B cell (primary cell): ENCODE measurements around the gene PSMC3IP. TPM values are rescaled to one million over a fixed set of nuclear protein-coding genes. Genes with fewer than 3 reads are reported as not detected.

Experiments
- ATAC-seq: fragments of 200-7000 bp; cut with Tn5 transposase; one replicate; pipeline ENCODE4 v1.10.0; 2021; ENCODE audit warnings: low read depth, mild to moderate bottlenecking, moderate number of reproducible peaks, moderate library complexity
- CTCF ChIA-PET: fragments of 350-600 bp; sonication (Branson Sonifier 250); formaldehyde crosslinking; loops from one replicate; lab custom pipeline; 2021; ENCODE audit warnings: antibody characterized with exemption, inconsistent platforms; lab: Charles Lee
- POLR2A ChIA-PET: fragments of 350-600 bp; sonication (Branson Sonifier 250); formaldehyde crosslinking; loops from one replicate; lab custom pipeline; 2021; ENCODE audit warnings: antibody characterized with exemption; lab: Charles Lee
- DNase-seq: peaks from one replicate; pipeline ENCODE4 v3.0.0; 2013
- H2AFZ ChIP-seq: 2 replicates; pipeline ENCODE4 v1.6.1; 2012; ENCODE audit warnings: mild to moderate bottlenecking, low read depth, low read length; ENCODE audit not compliant: insufficient read depth, poor library complexity, severe bottlenecking
- H3K27ac ChIP-seq, 2 donors: 1 replicate in 1 of 2; 2 replicates in 1 of 2; pipeline ENCODE4 v1.5.1; 2012 to 2013; ENCODE audit warnings: low read length in 2 of 2, mild to moderate bottlenecking in 2 of 2, moderate library complexity in 1 of 2
- H3K27me3 ChIP-seq, 4 experiments: fragments of 200-600 bp in 1 of 4; sonication (generic) in 1 of 4; replicated peaks in 1 of 4; 1 replicate in 2 of 4; 2 replicates in 2 of 4; pipeline versions ENCODE4 v1.6.1 to v1.7.0; 2013 to 2016; ENCODE audit warnings: low read length in 3 of 4, mild to moderate bottlenecking in 2 of 4, mixed read lengths in 1 of 4, moderate library complexity in 1 of 4; ENCODE audit not compliant: insufficient read depth in 4 of 4, control insufficient read depth in 3 of 4; ENCODE audit errors: control extremely low read depth in 1 of 4
- H3K36me3 ChIP-seq, 2 experiments: replicated peaks in 1 of 2; 1 replicate in 1 of 2; 2 replicates in 1 of 2; pipeline versions ENCODE4 v1.6.1 to v1.7.1; 2013; ENCODE audit warnings: low read length in 1 of 2; ENCODE audit not compliant: insufficient read depth in 2 of 2, control insufficient read depth in 1 of 2; ENCODE audit errors: control extremely low read depth in 1 of 2, extremely low read depth in 1 of 2
- H3K4me1 ChIP-seq, 2 donors: fragments of 200-600 bp in 1 of 2; sonication (generic) in 1 of 2; 1 replicate in 1 of 2; 2 replicates in 1 of 2; pipeline versions ENCODE4 v1.5.1 to v1.6.1; 2013 to 2017; ENCODE audit warnings: low read length in 2 of 2; ENCODE audit not compliant: control insufficient read depth in 2 of 2, insufficient read depth in 2 of 2
- H3K4me2 ChIP-seq: replicated peaks from 2 replicates; pipeline ENCODE3; 2012; ENCODE audit warnings: mild to moderate bottlenecking, low read depth, low read length; ENCODE audit not compliant: poor library complexity, severe bottlenecking
- H3K4me3 ChIP-seq, 5 experiments: fragments of 200-600 bp in 1 of 5; sonication (generic) in 1 of 5; 1 replicate in 3 of 5; 2 replicates in 2 of 5; pipeline versions ENCODE4 v1.5.1 to v1.7.0; 2011 to 2016; ENCODE audit warnings: low read length in 4 of 5, mild to moderate bottlenecking in 4 of 5, low read depth in 2 of 5, control low read depth in 1 of 5, moderate library complexity in 1 of 5; ENCODE audit not compliant: insufficient read depth in 1 of 5; ENCODE audit errors: control extremely low read depth in 1 of 5, extremely low read depth in 1 of 5
- H3K79me2 ChIP-seq: fragments of 200-600 bp; sonication (generic); one replicate; pipeline ENCODE4 v1.6.0; 2016; ENCODE audit warnings: low read length; ENCODE audit not compliant: control insufficient read depth, insufficient read depth
- H3K9ac ChIP-seq: fragments of 200-600 bp; sonication (generic); 2 replicates; pipeline ENCODE4 v1.6.1; 2017; ENCODE audit warnings: mild to moderate bottlenecking, low read length, moderate library complexity
- H3K9me3 ChIP-seq, 3 donors: one replicate each; pipeline versions ENCODE4 v1.6.1 to v1.7.1; 2013; ENCODE audit warnings: low read length in 2 of 3; ENCODE audit not compliant: control insufficient read depth in 2 of 3, insufficient read depth in 1 of 3; ENCODE audit errors: control extremely low read depth in 1 of 3
- H4K20me1 ChIP-seq: 2 replicates; pipeline ENCODE4 v1.6.0; 2012; ENCODE audit warnings: mild to moderate bottlenecking, low read length; ENCODE audit not compliant: insufficient read depth, control insufficient read depth, poor library complexity, severe bottlenecking
- H3K27ac Mint-ChIP-seq: one replicate; pipeline ENCODE4 v1.8.0; 2021; ENCODE audit warnings: mixed read lengths
- H3K27me3 Mint-ChIP-seq: one replicate; pipeline ENCODE4 v1.8.0; 2021; ENCODE audit warnings: mixed read lengths
- H3K4me1 Mint-ChIP-seq: one replicate; pipeline ENCODE4 v1.8.0; 2021; ENCODE audit warnings: mixed read lengths
- H3K4me3 Mint-ChIP-seq: one replicate; pipeline ENCODE4 v1.8.0; 2021; ENCODE audit warnings: mixed read lengths
- H3K9me3 Mint-ChIP-seq: one replicate; pipeline ENCODE4 v1.8.0; 2022; ENCODE audit warnings: mixed read lengths; ENCODE audit not compliant: insufficient read depth
- EZH2 ChIP-seq: IDR thresholded peaks from 2 replicates; pipeline ENCODE4 v1.6.1; 2012; ENCODE audit warnings: borderline replicate concordance, low read depth, mild to moderate bottlenecking, moderate library complexity, low read length; ENCODE audit not compliant: insufficient read depth, poor library complexity, severe bottlenecking
- WGBS: methylation state at CpG from one replicate; pipeline ENCODE4 v1.1.5; 2013; ENCODE audit warnings: missing lambda C conversion rate; ENCODE audit not compliant: insufficient coverage; 5-methylcytosine and 5-hydroxymethylcytosine counted together
- intact Hi-C: fragments of 100-400 bp; cut with micrococcal nuclease; formaldehyde crosslinking; loops from one replicate; pipeline ENCODE4 v1.10.0; 2022
- polyA plus RNA-seq: library from polyadenylated mRNA; depleted of rRNA; stranded (reverse); fragments of >200 nt; gene quantifications from 2 replicates; pipeline ENCODE4 v1.2.3, GENCODE V29; 2012
- total RNA-seq, 2 donors: library from RNA; stranded (reverse); fragments of 120-200 nt in 1 of 2; gene quantifications; 1 replicate in 1 of 2; 2 replicates in 1 of 2; pipeline versions ENCODE4 v1.2.3 to v1.2.4, GENCODE V29; 2013 to 2022
- TF ChIP-seq, protein P1 (sequence below): fragments of 200-600 bp; IDR thresholded peaks from one replicate; pipeline ENCODE4 v1.8.0; 2022; ENCODE audit warnings: antibody characterized with exemption, mild to moderate bottlenecking

The PSMC3IP gene
- total and polyA plus RNA-seq, 2 donors (not counting 1 experiment from before 2014, with no cell fraction given) = 2.8 to 10.4 TPM

GRCh38 chr17:42548070-42548837 lies 29.3 kb downstream of the PSMC3IP start:
- Histone ChIP-seq H3K27me3 (no peaks in the 10 kb centered on the region), H2AFZ (peak overlapping the region; percentile 66), H4K20me1 (peaks cover 13% of the 10 kb centered on the region), H3K4me1 (peaks cover 10 to 18% of the 10 kb centered on the region in 2 donors), H3K4me3 (peak overlapping the region in 4 of 5 experiments; percentile 45 to 66 (median 53)), H3K9me3 (no peaks in the 10 kb centered on the region), H3K79me2 (peaks cover 3% of the 10 kb centered on the region), H3K27ac (no peak overlapping the region), H3K9ac (peak overlapping the region; percentile 62), H3K4me2 (peak overlapping the region; percentile 80), H3K36me3 (peaks cover 0 to 2% of the 10 kb centered on the region in 2 experiments)
- CTCF ChIA-PET = interaction anchor here (0.5 to 3.0 kb wide), 20 partner anchors 9 to 581 kb away, joined by 3 to 39 read pairs (median 4); partner anchors contain the start of genes DHX58, MLX, NAGLU and PSMC3IP
- Mint-ChIP-seq H3K27ac (no peak overlapping the region), H3K9me3 (no peaks in the 10 kb centered on the region), H3K27me3 (no peaks in the 10 kb centered on the region), H3K4me3 (peak overlapping the region; percentile 74), H3K4me1 (peaks cover 17% of the 10 kb centered on the region)
- WGBS = 20% methylated on average over 65 of the region's 74 CpGs
- no peak for TF ChIP-seq EZH2
- TF ChIP-seq, protein P1, sequence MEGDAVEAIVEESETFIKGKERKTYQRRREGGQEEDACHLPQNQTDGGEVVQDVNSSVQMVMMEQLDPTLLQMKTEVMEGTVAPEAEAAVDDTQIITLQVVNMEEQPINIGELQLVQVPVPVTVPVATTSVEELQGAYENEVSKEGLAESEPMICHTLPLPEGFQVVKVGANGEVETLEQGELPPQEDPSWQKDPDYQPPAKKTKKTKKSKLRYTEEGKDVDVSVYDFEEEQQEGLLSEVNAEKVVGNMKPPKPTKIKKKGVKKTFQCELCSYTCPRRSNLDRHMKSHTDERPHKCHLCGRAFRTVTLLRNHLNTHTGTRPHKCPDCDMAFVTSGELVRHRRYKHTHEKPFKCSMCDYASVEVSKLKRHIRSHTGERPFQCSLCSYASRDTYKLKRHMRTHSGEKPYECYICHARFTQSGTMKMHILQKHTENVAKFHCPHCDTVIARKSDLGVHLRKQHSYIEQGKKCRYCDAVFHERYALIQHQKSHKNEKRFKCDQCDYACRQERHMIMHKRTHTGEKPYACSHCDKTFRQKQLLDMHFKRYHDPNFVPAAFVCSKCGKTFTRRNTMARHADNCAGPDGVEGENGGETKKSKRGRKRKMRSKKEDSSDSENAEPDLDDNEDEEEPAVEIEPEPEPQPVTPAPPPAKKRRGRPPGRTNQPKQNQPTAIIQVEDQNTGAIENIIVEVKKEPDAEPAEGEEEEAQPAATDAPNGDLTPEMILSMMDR = peak; percentile 74
- ATAC-seq (peak; percentile 97), DNase-seq (peak; percentile 89)
- POLR2A ChIA-PET = interaction anchor here (0.6 to 2.1 kb wide), 8 partner anchors 12 to 276 kb away, joined by 3 to 12 read pairs (median 6); partner anchors contain the start of genes BECN1, MLX, NAGLU and PSMC3IP
- intact Hi-C loops = loop anchor here (1.0 kb wide), 5 partner anchors 12 to 30 kb away; partner anchors contain the start of genes COASY, MLX and NAGLU
